Pulmonary artery endothelial cell (primary cell): ENCODE measurements around the gene KIF26B. TPM values are rescaled to one million over a fixed set of nuclear protein-coding genes. Genes with fewer than 3 reads are reported as not detected.

Experiments used
- DNase-seq: peaks from one replicate; pipeline ENCODE4 v3.0.0-alpha.2; 2011; ENCODE audit warnings: low read depth, low spot score
- total RNA-seq: library from RNA; depleted of rRNA; stranded (reverse); fragments of >200 nt; gene quantifications from 2 replicates; pipeline ENCODE4 v1.2.3, GENCODE V29; 2014

The KIF26B gene
- total RNA-seq, 1 donor from 2014 or later, result 0.13 TPM

GRCh38 chr1:245459621-245460020, 304.8 kb downstream of the KIF26B start:
- DNase-seq, result no peak

- no peak for DNase-seq
Observed at GRCh38 chr1:245461681-245462080, 306.9 kb downstream of the KIF26B start.

- DNase-seq, result no peak
Observed at GRCh38 chr1:245462161-245462560, 307.4 kb downstream of the KIF26B start.

- no peak for DNase-seq
Observed at GRCh38 chr1:245463392-245464165, 308.8 kb downstream of the KIF26B start.

- DNase-seq, result no peak
Observed at GRCh38 chr1:245464290-245464689, 309.5 kb downstream of the KIF26B start.

- no peak for DNase-seq
Observed at GRCh38 chr1:245465666-245466065, 310.9 kb downstream of the KIF26B start.

- DNase-seq, result no peak
Observed at GRCh38 chr1:245466261-245466660, 311.5 kb downstream of the KIF26B start.

GRCh38 chr1:245467804-245468203, 313.0 kb downstream of the KIF26B start:
- no peak for DNase-seq

GRCh38 chr1:245469006-245469405, 314.2 kb downstream of the KIF26B start:
- DNase-seq, result no peak

GRCh38 chr1:245469734-245470133, 314.9 kb downstream of the KIF26B start:
- DNase-seq, result no peak

- DNase-seq, result no peak
Observed at GRCh38 chr1:245475126-245475525, 320.3 kb downstream of the KIF26B start.

- no peak for DNase-seq
Observed at GRCh38 chr1:245475961-245476516, 321.3 kb downstream of the KIF26B start.

GRCh38 chr1:245477941-245478340, 323.2 kb downstream of the KIF26B start:
- no peak for DNase-seq

GRCh38 chr1:245480393-245481120, 325.8 kb downstream of the KIF26B start:
- no peak for DNase-seq

- no peak for DNase-seq
Observed at GRCh38 chr1:245481261-245481660, 326.5 kb downstream of the KIF26B start.

GRCh38 chr1:245483247-245483646, 328.5 kb downstream of the KIF26B start:
- DNase-seq, result no peak

GRCh38 chr1:245484176-245484575, 329.4 kb downstream of the KIF26B start:
- no peak for DNase-seq

GRCh38 chr1:245485996-245486395, 331.2 kb downstream of the KIF26B start:
- DNase-seq, result no peak

GRCh38 chr1:245486775-245487470, 332.1 kb downstream of the KIF26B start:
- DNase-seq, result no peak

GRCh38 chr1:245488346-245489129, 333.8 kb downstream of the KIF26B start:
- no peak for DNase-seq

GRCh38 chr1:245489838-245490237, 335.1 kb downstream of the KIF26B start:
- DNase-seq, result no peak
